A549 treated with dexamethasone at 1 μM for 4 hours (cell line): Measurements from ENCODE around the gene POM121. TPM values are rescaled to one million over a fixed set of nuclear protein-coding genes. Genes with fewer than 3 reads are reported as not detected.

Source experiments
- total RNA-seq: library from RNA; stranded (reverse); fragments of 200-300 nt; extraction: Qiagen RNA extraction; gene quantifications from 5 replicates; pipeline ENCODE4 v1.2.3, GENCODE V29; 2022

The POM121 gene
- total RNA-seq = 31.4 to 46.0 TPM (median 45.2 TPM) in 5 replicates

GRCh38 chr7:72924733-72925545 lies at the start of gene POM121:
Gene POM121 (plus strand): TSS chr7:72925095. CDS start chr7:72925122, 27 bp downstream.

GRCh38 chr7:72968980-72969516 lies 44.2 kb downstream of the POM121 start, which contains the start of gene TRIM74:
Gene TRIM74 (minus strand): TSS chr7:72969466. CDS start chr7:72966157, 3,309 bp downstream.

Other genes starting within 250 kb of the POM121 start
- gene TYW1B, start 96.9 kb upstream of the POM121 start, total RNA-seq = 2.9 to 3.2 TPM (median 3.0 TPM) in 5 replicates
- gene TRIM74, start 44.4 kb downstream of the POM121 start, total RNA-seq = 0.33 to 0.41 TPM (median 0.40 TPM) in 4 of 5 replicates, not detected in the other
- not detected in 5 replicates for gene SPDYE8, start 104.7 kb downstream of the POM121 start, total RNA-seq
- not detected in 5 replicates for gene SPDYE11, start 132.8 kb downstream of the POM121 start, total RNA-seq
- gene SPDYE9, start 160.9 kb downstream of the POM121 start, total RNA-seq = not detected in 5 replicates